Transverse colon (tissue), 4 donors: ENCODE results near the gene ATP8A1. TPM values are rescaled to one million over a fixed set of nuclear protein-coding genes. Genes with fewer than 3 reads are reported as not detected.
A peak's percentile ranks its signal among the peaks of the same experiment; 100 is the strongest.

Experiments used
- DNase-seq: peaks from one replicate; pipeline ENCODE4 v3.0.0-alpha.2; 2019
- H3K27ac ChIP-seq, 4 donors: fragments of 200-600 bp; sonication (generic); 2 replicates each; pipeline ENCODE4 v1.5.1; 2016 to 2018; ENCODE audit warnings: inconsistent platforms in 4 of 4
- H3K27me3 ChIP-seq: fragments of 200-600 bp; sonication (generic); 2 replicates; pipeline ENCODE4 v1.5.1; 2017; ENCODE audit warnings: inconsistent platforms
- H3K36me3 ChIP-seq, 4 donors: fragments of 200-600 bp; sonication (generic); 2 replicates each; pipeline ENCODE4 v1.5.1; 2017 to 2019; ENCODE audit warnings: inconsistent platforms in 4 of 4
- H3K4me1 ChIP-seq, 4 donors: fragments of 200-600 bp; sonication (generic); 2 replicates each; pipeline ENCODE4 v1.5.1; 2017 to 2020; ENCODE audit warnings: inconsistent platforms in 4 of 4
- H3K4me3 ChIP-seq, 4 donors: fragments of 200-600 bp; sonication (generic); 1 replicate in 1 of 4; 2 replicates in 3 of 4; pipeline versions ENCODE4 v1.5.1 to v1.6.1; 2017 to 2019; ENCODE audit warnings: inconsistent platforms in 4 of 4
- H3K9me3 ChIP-seq, 2 donors: fragments of 200-600 bp; sonication (generic); 2 replicates each; pipeline ENCODE4 v1.5.1; 2017 to 2019; ENCODE audit warnings: inconsistent platforms in 2 of 2
- EP300 ChIP-seq: sonication (generic); formaldehyde crosslinking; IDR thresholded peaks from one replicate; pipeline ENCODE4 v1.6.1; 2017; ENCODE audit warnings: antibody characterized with exemption, low read depth
- POLR2A ChIP-seq: fragments of 450-650 bp; IDR thresholded peaks from one replicate; pipeline ENCODE4 v1.6.1; 2016; ENCODE audit warnings: antibody characterized with exemption, mild to moderate bottlenecking, moderate library complexity
- POLR2AphosphoS5 ChIP-seq, 3 donors: sonication (generic); formaldehyde crosslinking; IDR thresholded peaks; one replicate each; pipeline ENCODE4 v1.6.1; 2016; ENCODE audit warnings: antibody characterized with exemption in 3 of 3
- WGBS, 2 donors: methylation state at CpG; one replicate each; pipeline ENCODE4 v1.1.5; 2018; ENCODE audit warnings: low coverage in 1 of 2; 5-methylcytosine and 5-hydroxymethylcytosine counted together
- in situ Hi-C, 4 donors: fragments of 200-750 bp; cut with MboI; loops; one replicate each; pipeline versions ENCODE4 v1.15.0 to v1.15.1; 2017; ENCODE audit warnings: low sequenced_read_pairs in 3 of 4, low pct_ligation_motif_present in 1 of 4, low pct_unique_long_range_greater_than_20kb in 1 of 4
- intact Hi-C: fragments of 100-400 bp; cut with DNase I; formaldehyde crosslinking; loops from one replicate; pipeline ENCODE4 v1.15.1; 2023; ENCODE audit warnings: low total_unique reads
- total RNA-seq, 4 donors: library from RNA; depleted of rRNA; stranded (reverse); fragments of >200 nt; gene quantifications; one replicate each; pipeline ENCODE4 v1.1.0, GENCODE V29; 2016
- TF ChIP-seq, protein P1 (sequence below), 5 experiments: fragments of 200-600 bp in 3 of 5; fragments of 450-650 bp in 2 of 5; sonication (generic) in 3 of 5; IDR thresholded peaks; 1 replicate in 2 of 5; 2 replicates in 3 of 5; pipeline ENCODE4 v1.5.1; 2016 to 2017; ENCODE audit warnings: antibody characterized with exemption in 5 of 5, inconsistent platforms in 3 of 5, mild to moderate bottlenecking in 2 of 5, moderate library complexity in 1 of 5

Gene ATP8A1
- total RNA-seq, 4 donors from 2014 or later = 72.2 to 255 (median 166) TPM

DNA sequence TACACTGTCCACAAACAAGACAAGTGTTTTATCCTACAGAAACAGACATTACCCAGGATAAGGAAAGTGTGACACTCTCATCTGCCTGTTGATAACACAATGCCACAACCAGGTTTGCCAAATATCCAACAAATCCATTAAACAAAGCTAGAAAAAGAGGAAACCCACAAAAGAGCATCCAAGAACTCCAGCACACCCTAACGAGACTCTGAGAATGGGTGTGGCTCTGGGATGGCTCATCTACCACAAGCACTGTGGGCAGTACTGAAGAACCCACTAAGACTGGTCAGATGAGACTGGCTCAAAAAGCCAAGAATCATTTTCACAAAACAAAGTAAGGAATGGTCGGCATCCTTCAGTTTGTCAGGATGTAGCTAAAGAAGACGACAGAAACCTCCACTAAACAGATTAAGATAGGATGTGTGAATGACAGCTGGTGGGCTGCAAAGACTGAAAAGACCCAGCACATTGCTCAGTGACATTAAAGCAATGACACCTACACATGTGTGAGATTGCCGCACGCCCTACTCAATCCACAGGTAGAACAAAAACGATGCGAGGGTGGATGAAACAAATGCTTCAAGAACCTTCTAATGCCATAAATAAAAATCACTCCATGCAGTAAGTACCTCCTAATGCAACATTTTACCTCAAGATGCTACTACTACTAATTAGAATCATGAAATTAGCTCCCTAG lies 14.7 kb downstream of the ATP8A1 start:
- no peaks in the 10 kb centered on the region for H3K36me3 ChIP-seq
- H3K4me3 ChIP-seq = no peak overlapping the region
- no peaks in the 10 kb centered on the region for H3K9me3 ChIP-seq
- H3K4me1 ChIP-seq = peaks cover 22 to 62% (median 37%) of the 10 kb centered on the region in 4 donors
- intact Hi-C loops = no loop called here
- in situ Hi-C loops = no loop called here
- H3K27me3 ChIP-seq = no peaks in the 10 kb centered on the region
- no peak for DNase-seq
- H3K27ac ChIP-seq = peak overlapping the region; percentile 71 to 79 (median 72)
- no peak for TF ChIP-seq POLR2A
- TF ChIP-seq EP300 = no peak
- TF ChIP-seq POLR2AphosphoS5 (IDR thresholded peaks at IDR 0.05) = no peak
- TF ChIP-seq, protein P1, sequence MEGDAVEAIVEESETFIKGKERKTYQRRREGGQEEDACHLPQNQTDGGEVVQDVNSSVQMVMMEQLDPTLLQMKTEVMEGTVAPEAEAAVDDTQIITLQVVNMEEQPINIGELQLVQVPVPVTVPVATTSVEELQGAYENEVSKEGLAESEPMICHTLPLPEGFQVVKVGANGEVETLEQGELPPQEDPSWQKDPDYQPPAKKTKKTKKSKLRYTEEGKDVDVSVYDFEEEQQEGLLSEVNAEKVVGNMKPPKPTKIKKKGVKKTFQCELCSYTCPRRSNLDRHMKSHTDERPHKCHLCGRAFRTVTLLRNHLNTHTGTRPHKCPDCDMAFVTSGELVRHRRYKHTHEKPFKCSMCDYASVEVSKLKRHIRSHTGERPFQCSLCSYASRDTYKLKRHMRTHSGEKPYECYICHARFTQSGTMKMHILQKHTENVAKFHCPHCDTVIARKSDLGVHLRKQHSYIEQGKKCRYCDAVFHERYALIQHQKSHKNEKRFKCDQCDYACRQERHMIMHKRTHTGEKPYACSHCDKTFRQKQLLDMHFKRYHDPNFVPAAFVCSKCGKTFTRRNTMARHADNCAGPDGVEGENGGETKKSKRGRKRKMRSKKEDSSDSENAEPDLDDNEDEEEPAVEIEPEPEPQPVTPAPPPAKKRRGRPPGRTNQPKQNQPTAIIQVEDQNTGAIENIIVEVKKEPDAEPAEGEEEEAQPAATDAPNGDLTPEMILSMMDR (IDR thresholded peaks at IDR 0.05) = no peak
- 70 to 71% methylated on average over 7 of the region's 7 CpGs for WGBS, 2 donors

DNA sequence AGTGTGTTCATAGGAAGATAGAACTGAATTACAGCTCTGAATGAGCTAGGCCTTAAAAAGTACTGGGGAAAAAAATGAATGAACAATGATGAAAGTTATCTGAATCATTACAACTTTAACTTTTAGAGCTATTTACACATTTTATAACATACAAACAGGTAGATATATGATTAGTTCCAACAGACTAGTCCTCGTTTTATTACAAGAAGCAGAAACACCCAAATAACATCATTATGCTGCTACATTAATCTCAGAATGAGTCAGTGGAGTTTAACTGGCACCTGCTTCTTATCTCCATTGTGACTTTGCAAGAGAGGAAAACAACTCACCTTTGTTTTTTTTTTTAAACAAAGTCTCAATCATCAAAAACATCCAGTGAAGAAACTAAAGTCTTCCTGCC lies 15.2 kb downstream of the ATP8A1 start:
- Histone ChIP-seq H3K27ac (peak overlapping the region; percentile 71 to 79 (median 72)), H3K27me3 (no peaks in the 10 kb centered on the region), H3K4me1 (peaks cover 22 to 62% (median 37%) of the 10 kb centered on the region in 4 donors), H3K36me3 (no peaks in the 10 kb centered on the region), H3K4me3 (no peak overlapping the region), H3K9me3 (no peaks in the 10 kb centered on the region)
- in situ Hi-C loops = no loop called here
- WGBS, 2 donors = 35 to 73% methylated on average over 1 of the region's 1 CpG
- intact Hi-C loops = no loop called here
- TF ChIP-seq EP300 (no peak), POLR2AphosphoS5 (IDR thresholded peaks at IDR 0.05) (no peak), POLR2A (no peak)
- TF ChIP-seq, protein P1 (IDR thresholded peaks at IDR 0.05) = no peak
- DNase-seq = no peak

DNA sequence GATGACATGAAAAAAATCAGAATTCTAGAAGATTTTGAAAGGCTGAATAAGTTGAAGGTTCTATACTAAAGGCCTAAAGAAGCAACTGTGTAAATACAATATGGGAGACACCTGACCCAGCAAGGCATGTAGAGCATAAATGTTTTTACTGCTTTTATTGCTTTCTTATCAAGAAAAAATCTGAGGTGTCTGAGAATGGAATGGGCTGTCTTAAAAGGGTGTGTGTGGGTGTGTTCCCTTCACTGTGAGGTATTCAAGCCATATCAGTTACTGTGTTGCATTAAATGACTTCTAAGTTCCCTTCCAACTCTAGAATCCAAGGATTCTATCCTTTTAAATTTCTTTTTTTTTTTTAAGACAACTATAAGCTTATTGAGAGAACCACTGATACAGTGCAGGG lies 15.7 kb downstream of the ATP8A1 start:
- no peak for DNase-seq
- Histone ChIP-seq H3K27ac (peak overlapping the region; percentile 71 to 79 (median 72)), H3K4me1 (peaks cover 22 to 62% (median 37%) of the 10 kb centered on the region in 4 donors), H3K4me3 (no peak overlapping the region), H3K9me3 (no peaks in the 10 kb centered on the region), H3K27me3 (no peaks in the 10 kb centered on the region), H3K36me3 (no peaks in the 10 kb centered on the region)
- in situ Hi-C loops = no loop called here
- intact Hi-C loops = no loop called here
- TF ChIP-seq, protein P1 (IDR thresholded peaks at IDR 0.05) = no peak
- TF ChIP-seq EP300 (no peak), POLR2A (no peak), POLR2AphosphoS5 (IDR thresholded peaks at IDR 0.05) (no peak)

DNA sequence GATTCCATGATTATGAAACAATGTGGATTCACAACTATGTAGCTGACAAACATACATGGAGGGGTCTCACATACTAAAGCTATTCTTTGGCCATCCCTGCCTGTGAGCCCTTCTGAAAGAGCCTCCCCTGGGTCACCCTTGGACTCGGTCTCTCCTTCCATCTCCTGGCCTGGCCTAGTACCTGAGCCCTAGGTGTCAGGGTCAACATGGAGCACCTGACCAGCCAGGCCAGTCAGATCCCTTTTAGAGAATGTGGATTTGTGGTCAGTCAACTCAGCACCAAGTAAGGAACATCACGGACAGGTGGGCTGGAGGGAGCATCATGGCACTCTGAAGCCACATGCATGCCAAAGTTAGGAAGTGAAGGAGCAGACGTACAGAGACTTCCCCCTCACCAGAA lies 16.3 kb downstream of the ATP8A1 start:
- no peaks in the 10 kb centered on the region for H3K27me3 ChIP-seq
- in situ Hi-C loops (no loop called here), intact Hi-C loops (no loop called here)
- DNase-seq = no peak
- peaks cover 22 to 62% (median 37%) of the 10 kb centered on the region in 4 donors for H3K4me1 ChIP-seq
- H3K4me3 ChIP-seq = no peak overlapping the region
- no peaks in the 10 kb centered on the region for H3K9me3 ChIP-seq
- H3K36me3 ChIP-seq = no peaks in the 10 kb centered on the region
- TF ChIP-seq, protein P1 (IDR thresholded peaks at IDR 0.05) = no peak
- TF ChIP-seq POLR2AphosphoS5 (IDR thresholded peaks at IDR 0.05) (no peak), EP300 (no peak), POLR2A (no peak)
- H3K27ac ChIP-seq = peak overlapping the region; percentile 71 to 79 (median 72)
- WGBS, 2 donors = 83% methylated on average over 3 of the region's 3 CpGs; no CpG with 5 or more reads in 1 of the 2 donors
